K562 (cell line): ENCODE data around the gene ANKRD34A.

Source experiments
- ARID1B ChIP-seq: fragments of 450-650 bp; IDR thresholded peaks from 2 replicates; pipeline ENCODE4 v1.6.1; 2016; ENCODE audit warnings: antibody characterized with exemption, mild to moderate bottlenecking, inconsistent platforms
- DPF2 ChIP-seq: fragments of 450-650 bp; IDR thresholded peaks from 2 replicates; pipeline ENCODE4 v1.6.1; 2016
- ETS2 ChIP-seq: IDR thresholded peaks from 2 replicates; pipeline ENCODE4 v1.6.1; 2016; ENCODE audit warnings: borderline replicate concordance, missing genetic modification characterization, mild to moderate bottlenecking, moderate library complexity, missing compliant biosample characterization; ENCODE audit not compliant: poor library complexity, severe bottlenecking
- RHOXF2B ChIP-seq: fragments of 250-450 bp; sonication (Bioruptor Pico); conservative IDR thresholded peaks from 2 replicates; pipeline ENCODE4 v1.5.1; 2021
- ZNF133 ChIP-seq: fragments of 250-450 bp; sonication (Bioruptor Pico); IDR thresholded peaks from 2 replicates; pipeline ENCODE4 v1.4.0; 2020; ENCODE audit warnings: mild to moderate bottlenecking
- TF ChIP-seq, protein P1 (sequence below), 3 experiments: IDR thresholded peaks in 2 of 3; conservative IDR thresholded peaks in 1 of 3; 2 replicates each; pipeline ENCODE4 v1.5.1; 2011 to 2012; ENCODE audit warnings: low read length in 3 of 3, mild to moderate bottlenecking in 3 of 3, control low read depth in 2 of 3, improper control_type of control experiment in 1 of 3, inconsistent platforms in 1 of 3, low read depth in 1 of 3, mixed read lengths in 1 of 3, moderate library complexity in 1 of 3; ENCODE audit not compliant: insufficient read depth in 2 of 3
- TF ChIP-seq, protein P2 (sequence below): fragments of 250-450 bp; sonication (Bioruptor Pico); IDR thresholded peaks from 2 replicates; pipeline ENCODE4 v1.8.0; 2022; ENCODE audit warnings: inconsistent platforms, mild to moderate bottlenecking, moderate library complexity, borderline replicate concordance
- TF ChIP-seq, protein P3 (sequence below), 2 experiments: fragments of 450-650 bp in 1 of 2; sonication (generic) in 1 of 2; formaldehyde crosslinking in 1 of 2; IDR thresholded peaks in 1 of 2; conservative IDR thresholded peaks in 1 of 2; 2 replicates each; pipeline versions ENCODE4 v1.6.1 to v1.8.1; 2016 to 2023; ENCODE audit warnings: mild to moderate bottlenecking in 2 of 2, moderate library complexity in 2 of 2, inconsistent platforms in 1 of 2, missing genetic modification reagents in 1 of 2

DNA sequence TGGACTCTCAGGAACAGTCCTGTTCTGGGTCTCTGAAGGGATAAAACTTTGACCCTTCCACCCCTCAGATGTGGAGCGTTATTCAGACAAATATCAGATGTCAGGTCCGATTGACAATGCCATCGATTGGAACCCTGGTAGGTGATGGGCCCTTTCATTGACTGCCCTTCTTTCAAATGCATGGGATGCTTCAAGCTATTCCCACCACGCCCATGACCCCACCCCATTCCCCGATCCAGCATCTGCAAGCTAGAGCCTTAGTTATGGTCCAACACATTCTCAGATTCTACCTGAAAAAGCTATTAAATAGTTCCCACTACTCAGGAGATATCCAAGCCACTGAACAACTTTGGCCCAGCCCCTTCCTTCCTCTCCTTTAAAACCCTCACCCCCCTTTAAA, 12.6 kb upstream of the ANKRD34A start:
- TF ChIP-seq, protein P1, sequence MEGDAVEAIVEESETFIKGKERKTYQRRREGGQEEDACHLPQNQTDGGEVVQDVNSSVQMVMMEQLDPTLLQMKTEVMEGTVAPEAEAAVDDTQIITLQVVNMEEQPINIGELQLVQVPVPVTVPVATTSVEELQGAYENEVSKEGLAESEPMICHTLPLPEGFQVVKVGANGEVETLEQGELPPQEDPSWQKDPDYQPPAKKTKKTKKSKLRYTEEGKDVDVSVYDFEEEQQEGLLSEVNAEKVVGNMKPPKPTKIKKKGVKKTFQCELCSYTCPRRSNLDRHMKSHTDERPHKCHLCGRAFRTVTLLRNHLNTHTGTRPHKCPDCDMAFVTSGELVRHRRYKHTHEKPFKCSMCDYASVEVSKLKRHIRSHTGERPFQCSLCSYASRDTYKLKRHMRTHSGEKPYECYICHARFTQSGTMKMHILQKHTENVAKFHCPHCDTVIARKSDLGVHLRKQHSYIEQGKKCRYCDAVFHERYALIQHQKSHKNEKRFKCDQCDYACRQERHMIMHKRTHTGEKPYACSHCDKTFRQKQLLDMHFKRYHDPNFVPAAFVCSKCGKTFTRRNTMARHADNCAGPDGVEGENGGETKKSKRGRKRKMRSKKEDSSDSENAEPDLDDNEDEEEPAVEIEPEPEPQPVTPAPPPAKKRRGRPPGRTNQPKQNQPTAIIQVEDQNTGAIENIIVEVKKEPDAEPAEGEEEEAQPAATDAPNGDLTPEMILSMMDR (IDR thresholded peaks at IDR 0.05 in 2 of 3, conservative IDR thresholded peaks at IDR 0.05 in 1 of 3; ENCODE audit: insufficient read depth in 2 of 3, low read depth in 1 of 3, low read length in 3 of 3) = no peak
- no peak for TF ChIP-seq ETS2
- no peak for TF ChIP-seq ZNF133 (CRISPR knock-in tag)
- TF ChIP-seq DPF2 = no peak
- no peak for TF ChIP-seq ARID1B
- TF ChIP-seq, protein P2, sequence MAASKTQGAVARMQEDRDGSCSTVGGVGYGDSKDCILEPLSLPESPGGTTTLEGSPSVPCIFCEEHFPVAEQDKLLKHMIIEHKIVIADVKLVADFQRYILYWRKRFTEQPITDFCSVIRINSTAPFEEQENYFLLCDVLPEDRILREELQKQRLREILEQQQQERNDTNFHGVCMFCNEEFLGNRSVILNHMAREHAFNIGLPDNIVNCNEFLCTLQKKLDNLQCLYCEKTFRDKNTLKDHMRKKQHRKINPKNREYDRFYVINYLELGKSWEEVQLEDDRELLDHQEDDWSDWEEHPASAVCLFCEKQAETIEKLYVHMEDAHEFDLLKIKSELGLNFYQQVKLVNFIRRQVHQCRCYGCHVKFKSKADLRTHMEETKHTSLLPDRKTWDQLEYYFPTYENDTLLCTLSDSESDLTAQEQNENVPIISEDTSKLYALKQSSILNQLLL (CRISPR knock-in tag) = no peak
- no peak for TF ChIP-seq RHOXF2B (CRISPR knock-in tag)
- TF ChIP-seq, protein P3, sequence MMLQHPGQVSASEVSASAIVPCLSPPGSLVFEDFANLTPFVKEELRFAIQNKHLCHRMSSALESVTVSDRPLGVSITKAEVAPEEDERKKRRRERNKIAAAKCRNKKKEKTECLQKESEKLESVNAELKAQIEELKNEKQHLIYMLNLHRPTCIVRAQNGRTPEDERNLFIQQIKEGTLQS (IDR thresholded peaks at IDR 0.05) = no peak
- TF ChIP-seq, protein P3 (CRISPR knock-in tag; conservative IDR thresholded peaks at IDR 0.05) = no peak
